Astrocyte of the cerebellum (primary cell): ENCODE results near the gene ACLY.

Experiments
- DNase-seq: peaks from one replicate; pipeline ENCODE4 v3.0.0-alpha.2; 2011; ENCODE audit warnings: low read depth
- H3K4me3 ChIP-seq: 2 replicates; pipeline ENCODE4 v1.5.1; 2011; ENCODE audit warnings: mild to moderate bottlenecking, low read depth, low read length, moderate library complexity
- CTCF ChIP-seq: IDR thresholded peaks from 2 replicates; pipeline ENCODE4 v1.5.1; 2012; ENCODE audit warnings: low read length, low read depth, moderate library complexity, mild to moderate bottlenecking; ENCODE audit errors: missing control alignments
- in situ Hi-C: cut with HindIII; loops from 2 replicates; pipeline ENCODE4 v1.10.0; 2017; ENCODE audit warnings: low sequenced_read_pairs

The ACLY gene

GRCh38 chr17:41822216-41823140 is 96.3 kb downstream of the ACLY start:
- DNase-seq, result no peak
- no peak for TF ChIP-seq CTCF
- H3K4me3 ChIP-seq, result no peak overlapping the region
- in situ Hi-C loops, result no loop called here

DNA sequence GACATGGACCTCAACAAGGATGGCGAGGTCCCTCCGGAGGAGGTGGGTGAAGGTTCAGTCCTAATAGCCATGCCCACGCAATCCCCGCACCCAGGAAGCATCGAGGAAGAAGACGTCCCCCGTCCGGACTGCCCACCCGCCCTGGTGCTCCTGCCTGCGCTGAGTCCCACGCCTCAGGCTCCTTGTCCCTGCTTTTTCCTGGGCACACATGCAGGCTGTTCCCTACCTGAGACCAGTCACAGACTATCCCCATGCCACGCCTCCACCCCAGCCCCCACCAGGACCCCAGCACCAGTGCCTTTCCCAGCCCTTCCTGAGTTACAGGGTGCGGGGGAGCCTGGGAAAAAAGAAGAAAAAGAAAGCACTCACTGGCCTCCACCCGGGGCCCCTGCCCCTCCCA is 97.0 kb downstream of the ACLY start:
- in situ Hi-C loops, result no loop called here
- no peak overlapping the region for H3K4me3 ChIP-seq
- DNase-seq, result no peak
- TF ChIP-seq CTCF, result no peak

- no peak for TF ChIP-seq CTCF
- in situ Hi-C loops, result no loop called here
- H3K4me3 ChIP-seq, result no peak overlapping the region
- no peak for DNase-seq
Measured at GRCh38 chr17:41818024-41818423, 100.7 kb downstream of the ACLY start.
